Sigmoid colon (tissue), 7 donors: ENCODE results near the gene ASXL3. TPM values are rescaled to one million over a fixed set of nuclear protein-coding genes. Genes with fewer than 3 reads are reported as not detected.

Source experiments
- DNase-seq: peaks from one replicate; pipeline ENCODE4 v3.0.0-alpha.2; 2019
- H3K27ac ChIP-seq, 4 donors: fragments of 200-600 bp; sonication (generic); one replicate each; pipeline ENCODE4 v1.5.1; 2016 to 2019; ENCODE audit warnings: mild to moderate bottlenecking in 1 of 4
- H3K27me3 ChIP-seq, 3 donors: fragments of 200-600 bp; sonication (generic); one replicate each; pipeline ENCODE4 v1.5.1; 2019; ENCODE audit warnings: mild to moderate bottlenecking in 1 of 3
- H3K36me3 ChIP-seq, 4 donors: fragments of 200-600 bp; sonication (generic); one replicate each; pipeline ENCODE4 v1.5.1; 2016 to 2019
- H3K4me1 ChIP-seq, 4 donors: fragments of 200-600 bp; sonication (generic); one replicate each; pipeline ENCODE4 v1.5.1; 2017 to 2019
- H3K4me3 ChIP-seq, 4 donors: fragments of 200-600 bp; sonication (generic); one replicate each; pipeline ENCODE4 v1.5.1; 2017 to 2019; ENCODE audit warnings: mild to moderate bottlenecking in 2 of 4, moderate library complexity in 1 of 4
- H3K9me3 ChIP-seq, 4 donors: fragments of 200-600 bp in 3 of 4; sonication (generic) in 3 of 4; one replicate each; pipeline versions ENCODE4 v1.5.1 to v1.6.1; 2013 to 2019
- CTCF ChIP-seq, 4 experiments: fragments of 450-650 bp in 3 of 4; fragments of 200-600 bp in 1 of 4; IDR thresholded peaks; one replicate each; pipeline ENCODE4 v1.5.1; 2016 to 2019; ENCODE audit warnings: antibody characterized with exemption in 4 of 4, mild to moderate bottlenecking in 3 of 4, moderate library complexity in 2 of 4
- EP300 ChIP-seq, 4 donors: sonication (generic); formaldehyde crosslinking; IDR thresholded peaks; one replicate each; pipeline ENCODE4 v1.6.1; 2017; ENCODE audit warnings: antibody characterized with exemption in 4 of 4
- POLR2A ChIP-seq, 2 donors: fragments of 450-650 bp; IDR thresholded peaks; one replicate each; pipeline ENCODE4 v1.6.1; 2016; ENCODE audit warnings: antibody characterized with exemption in 2 of 2, mild to moderate bottlenecking in 2 of 2, moderate library complexity in 2 of 2
- POLR2AphosphoS5 ChIP-seq, 4 donors: sonication (generic); formaldehyde crosslinking; IDR thresholded peaks; one replicate each; pipeline ENCODE4 v1.6.1; 2017; ENCODE audit warnings: antibody characterized with exemption in 4 of 4
- WGBS, 2 donors: extraction: QIAGEN DNeasy Blood & Tissue Kit; methylation state at CpG; one replicate each; pipeline ENCODE4 v1.1.7; 2013; 5-methylcytosine and 5-hydroxymethylcytosine counted together
- intact Hi-C: fragments of 100-400 bp; cut with DNase I; formaldehyde crosslinking; loops from one replicate; pipeline ENCODE4 v1.15.1; 2023
- polyA plus RNA-seq, 3 donors: library from polyadenylated mRNA; stranded (reverse); fragments of 200-250 nt; gene quantifications; one replicate each; pipeline ENCODE4 v1.2.3, GENCODE V29; 2013
- total RNA-seq, 4 donors: library from RNA; depleted of rRNA; stranded (reverse); fragments of >200 nt; gene quantifications; one replicate each; pipeline ENCODE4 v1.1.0, GENCODE V29; 2016
- donor health status: healthy with polysubstance abuse.
- donor health status: Bipolar disorder and iron deficiency.
- donor health status: healthy.

Gene ASXL3
- total and polyA plus RNA-seq, 7 donors: under 0.01 to 9.1 (median 3.6) TPM

DNA sequence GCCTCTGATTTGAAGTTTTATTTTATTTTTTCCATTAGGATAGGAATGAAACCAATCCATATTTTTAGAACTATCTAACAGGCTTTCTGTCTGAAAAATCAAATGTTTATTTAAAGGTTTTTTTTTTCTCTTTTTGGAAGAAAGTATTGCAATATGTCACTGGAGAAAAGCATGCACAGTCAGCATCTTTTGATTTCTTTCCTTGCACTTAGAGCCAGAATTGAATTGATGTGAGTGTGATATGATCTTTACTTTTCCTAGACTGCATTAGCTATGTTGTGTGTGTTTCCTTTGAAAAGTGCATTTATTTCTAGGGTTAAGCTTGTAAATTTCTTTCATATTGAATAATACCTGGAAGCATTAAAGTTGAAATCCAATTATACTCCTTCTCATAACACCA is 87.6 kb downstream of the ASXL3 start:
- intact Hi-C loops: no loop called here
- Histone ChIP-seq H3K9me3 (no peaks in the 10 kb centered on the region), H3K36me3 (peaks cover 0 to 9% (median 0%) of the 10 kb centered on the region in 4 donors), H3K4me1 (no peaks in the 10 kb centered on the region), H3K27ac (no peak overlapping the region), H3K4me3 (no peak overlapping the region), H3K27me3 (no peaks in the 10 kb centered on the region)
- TF ChIP-seq POLR2A (IDR thresholded peaks at IDR 0.05) (no peak), CTCF (IDR thresholded peaks at IDR 0.05) (no peak), EP300 (IDR thresholded peaks at IDR 0.05) (no peak), POLR2AphosphoS5 (IDR thresholded peaks at IDR 0.05) (no peak)
- no peak for DNase-seq

GRCh38 chr18:33666915-33667314 is 88.9 kb downstream of the ASXL3 start:
- no peak for DNase-seq
- Histone ChIP-seq H3K27me3 (no peaks in the 10 kb centered on the region), H3K4me1 (no peaks in the 10 kb centered on the region), H3K9me3 (no peaks in the 10 kb centered on the region), H3K36me3 (peaks cover 0 to 3% (median 0%) of the 10 kb centered on the region in 4 donors), H3K4me3 (no peak overlapping the region), H3K27ac (no peak overlapping the region)
- 92 to 96% methylated on average over 2 of the region's 2 CpGs for WGBS, 2 donors
- intact Hi-C loops: no loop called here
- TF ChIP-seq POLR2AphosphoS5 (IDR thresholded peaks at IDR 0.05): no peak

- H3K9me3 ChIP-seq: no peaks in the 10 kb centered on the region
- WGBS, 2 donors: 43 to 67% methylated on average over 5 of the region's 5 CpGs
- H3K27ac ChIP-seq: no peak overlapping the region
- no peaks in the 10 kb centered on the region for H3K36me3 ChIP-seq
- intact Hi-C loops: no loop called here
- H3K27me3 ChIP-seq: no peaks in the 10 kb centered on the region
- H3K4me1 ChIP-seq: no peaks in the 10 kb centered on the region
- H3K4me3 ChIP-seq: no peak overlapping the region
- DNase-seq: no peak
- TF ChIP-seq CTCF (IDR thresholded peaks at IDR 0.05) (no peak), POLR2A (IDR thresholded peaks at IDR 0.05) (no peak), POLR2AphosphoS5 (IDR thresholded peaks at IDR 0.05) (no peak), EP300 (IDR thresholded peaks at IDR 0.05) (no peak)
These were observed 91.6 kb downstream of the ASXL3 start for GRCh38 chr18:33669589-33669988.

GRCh38 chr18:33670029-33670428 is 92.0 kb downstream of the ASXL3 start:
- intact Hi-C loops: no loop called here
- DNase-seq: no peak
- TF ChIP-seq EP300 (IDR thresholded peaks at IDR 0.05): no peak
- TF ChIP-seq POLR2AphosphoS5 (IDR thresholded peaks at IDR 0.05): no peak
- TF ChIP-seq POLR2A (IDR thresholded peaks at IDR 0.05): no peak
- no peak for TF ChIP-seq CTCF (IDR thresholded peaks at IDR 0.05)
- Histone ChIP-seq H3K4me3 (no peak overlapping the region), H3K4me1 (no peaks in the 10 kb centered on the region), H3K36me3 (no peaks in the 10 kb centered on the region), H3K27me3 (no peaks in the 10 kb centered on the region), H3K27ac (no peak overlapping the region), H3K9me3 (no peaks in the 10 kb centered on the region)
- 92 to 98% methylated on average over 6 of the region's 6 CpGs for WGBS, 2 donors

DNA sequence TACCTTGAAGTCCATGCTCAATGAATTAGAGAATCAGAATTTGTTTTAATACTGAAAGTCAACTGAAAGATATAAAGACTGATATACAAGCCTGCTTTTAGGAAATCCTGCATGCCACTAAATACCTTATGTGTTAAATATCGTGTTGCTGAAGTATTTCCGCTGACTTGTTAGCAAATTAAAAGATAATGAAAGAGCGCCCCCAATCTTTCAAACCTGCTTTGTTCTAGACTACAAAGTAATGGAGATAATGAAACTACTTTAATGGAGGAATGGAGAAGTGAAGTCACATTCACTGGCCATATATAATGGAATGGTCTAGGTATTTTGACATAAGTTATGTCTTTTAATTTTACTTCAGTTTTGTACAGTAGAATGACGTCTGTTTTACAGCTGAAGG is 95.7 kb downstream of the ASXL3 start:
- Histone ChIP-seq H3K9me3 (no peaks in the 10 kb centered on the region), H3K36me3 (no peaks in the 10 kb centered on the region), H3K27ac (no peak overlapping the region), H3K4me1 (no peaks in the 10 kb centered on the region), H3K27me3 (no peaks in the 10 kb centered on the region), H3K4me3 (no peak overlapping the region)
- WGBS, 2 donors: 88 to 93% methylated on average over 4 of the region's 4 CpGs
- TF ChIP-seq EP300 (IDR thresholded peaks at IDR 0.05) (no peak), POLR2AphosphoS5 (IDR thresholded peaks at IDR 0.05) (no peak), CTCF (IDR thresholded peaks at IDR 0.05) (no peak)
- DNase-seq: no peak
- intact Hi-C loops: no loop called here
